Hematopoietic multipotent progenitor cell treated with erythropoietin and hydrocortisone succinate and interleukin-3 and kit ligand, for 4 days (in vitro differentiated cells): Measurements from ENCODE around the gene VSTM5.

ENCODE experiments used
- DNase-seq: peaks from one replicate; pipeline ENCODE4 v3.0.0-alpha.2; 2015

The VSTM5 gene

GRCh38 chr11:93842034-93842433 is 8.4 kb downstream of the VSTM5 start:
- no peak for DNase-seq

GRCh38 chr11:93841446-93841845 is 9.0 kb downstream of the VSTM5 start:
- no peak for DNase-seq

- DNase-seq, result no peak
Observed at GRCh38 chr11:93840981-93841380, 9.4 kb downstream of the VSTM5 start.

GRCh38 chr11:93840180-93840579 is 10.2 kb downstream of the VSTM5 start:
- no peak for DNase-seq

- no peak for DNase-seq
Observed at GRCh38 chr11:93838967-93839366, 11.5 kb downstream of the VSTM5 start.

- peak; percentile 25 for DNase-seq
Observed at GRCh38 chr11:93832780-93833179, 17.6 kb downstream of the VSTM5 start.

- no peak for DNase-seq
Observed at GRCh38 chr11:93831343-93832127, 18.9 kb downstream of the VSTM5 start.

- DNase-seq, result no peak
Observed at GRCh38 chr11:93829598-93829997, 20.8 kb downstream of the VSTM5 start.

- DNase-seq, result no peak
Observed at GRCh38 chr11:93827363-93827762, 23.1 kb downstream of the VSTM5 start.

GRCh38 chr11:93823210-93823609 is 27.2 kb downstream of the VSTM5 start:
- DNase-seq, result no peak

- DNase-seq, result no peak
Observed at GRCh38 chr11:93822359-93822758, 28.1 kb downstream of the VSTM5 start.

- DNase-seq, result no peak
Observed at GRCh38 chr11:93821617-93822016, 28.8 kb downstream of the VSTM5 start.

GRCh38 chr11:93820847-93821246 is 29.6 kb downstream of the VSTM5 start:
- DNase-seq, result no peak

GRCh38 chr11:93819966-93820695 is 30.3 kb downstream of the VSTM5 start:
- DNase-seq, result no peak

GRCh38 chr11:93817426-93818348 is 32.7 kb downstream of the VSTM5 start:
- DNase-seq, result no peak

GRCh38 chr11:93814966-93815633 is 35.3 kb downstream of the VSTM5 start:
- no peak for DNase-seq

- no peak for DNase-seq
Observed at GRCh38 chr11:93813974-93814373, 36.4 kb downstream of the VSTM5 start.

GRCh38 chr11:93807980-93808379 is 42.4 kb downstream of the VSTM5 start:
- DNase-seq, result no peak

- no peak for DNase-seq
Observed at GRCh38 chr11:93804879-93805278, 45.5 kb downstream of the VSTM5 start.

- DNase-seq, result no peak
Observed at GRCh38 chr11:93801366-93801765, 49.1 kb downstream of the VSTM5 start.

- DNase-seq, result no peak
Observed at GRCh38 chr11:93796441-93797231, 53.8 kb downstream of the VSTM5 start.

- no peak for DNase-seq
Observed at GRCh38 chr11:93791493-93791892, 58.9 kb downstream of the VSTM5 start.
